ENCODE data around the gene STYXL2. TPM values are rescaled to one million over a fixed set of nuclear protein-coding genes. Genes with fewer than 3 reads are reported as not detected.

The STYXL2 gene
- total and polyA plus RNA-seq, 8 donors = 0.02 to 0.37 (median 0.12) TPM; not detected in 5

DNA sequence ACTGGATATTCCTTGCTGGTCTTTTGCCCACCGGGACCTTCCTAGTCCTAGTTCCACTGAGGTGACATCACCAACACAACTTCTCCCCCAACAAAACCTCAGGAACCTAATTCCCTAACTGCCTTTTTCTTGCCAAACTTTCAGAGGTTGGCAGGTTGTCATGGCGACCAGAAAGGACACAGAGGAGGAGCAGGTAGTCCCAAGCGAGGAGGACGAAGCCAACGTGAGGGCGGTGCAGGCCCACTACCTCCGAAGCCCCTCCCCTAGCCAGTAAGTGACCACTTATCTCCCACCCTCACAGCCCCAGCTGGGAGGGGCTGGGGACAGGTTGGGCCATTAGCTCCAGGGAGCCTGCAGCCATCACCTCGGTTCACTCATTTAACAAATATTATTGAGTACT, 815 bp downstream of the STYXL2 start:
- no peaks in the 10 kb centered on the region for H3K36me3 ChIP-seq
- no peak for DNase-seq
- no peak overlapping the region for H3K4me3 ChIP-seq
- peaks cover 0 to 6% (median 0%) of the 10 kb centered on the region in 4 donors for H3K27me3 ChIP-seq
- ATAC-seq = no peak
- intact Hi-C loops (cut with DNase I) = no loop called here
- TF ChIP-seq, protein P1, sequence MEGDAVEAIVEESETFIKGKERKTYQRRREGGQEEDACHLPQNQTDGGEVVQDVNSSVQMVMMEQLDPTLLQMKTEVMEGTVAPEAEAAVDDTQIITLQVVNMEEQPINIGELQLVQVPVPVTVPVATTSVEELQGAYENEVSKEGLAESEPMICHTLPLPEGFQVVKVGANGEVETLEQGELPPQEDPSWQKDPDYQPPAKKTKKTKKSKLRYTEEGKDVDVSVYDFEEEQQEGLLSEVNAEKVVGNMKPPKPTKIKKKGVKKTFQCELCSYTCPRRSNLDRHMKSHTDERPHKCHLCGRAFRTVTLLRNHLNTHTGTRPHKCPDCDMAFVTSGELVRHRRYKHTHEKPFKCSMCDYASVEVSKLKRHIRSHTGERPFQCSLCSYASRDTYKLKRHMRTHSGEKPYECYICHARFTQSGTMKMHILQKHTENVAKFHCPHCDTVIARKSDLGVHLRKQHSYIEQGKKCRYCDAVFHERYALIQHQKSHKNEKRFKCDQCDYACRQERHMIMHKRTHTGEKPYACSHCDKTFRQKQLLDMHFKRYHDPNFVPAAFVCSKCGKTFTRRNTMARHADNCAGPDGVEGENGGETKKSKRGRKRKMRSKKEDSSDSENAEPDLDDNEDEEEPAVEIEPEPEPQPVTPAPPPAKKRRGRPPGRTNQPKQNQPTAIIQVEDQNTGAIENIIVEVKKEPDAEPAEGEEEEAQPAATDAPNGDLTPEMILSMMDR (IDR thresholded peaks at IDR 0.05) = no peak
- no peak for FAIRE-seq
- H3K9me3 ChIP-seq = no peaks in the 10 kb centered on the region
- WGBS, 2 donors = 72 to 83% methylated on average over 8 of the region's 8 CpGs
- no peaks in the 10 kb centered on the region for H3K4me1 ChIP-seq
- no peak overlapping the region for H3K27ac ChIP-seq

DNA sequence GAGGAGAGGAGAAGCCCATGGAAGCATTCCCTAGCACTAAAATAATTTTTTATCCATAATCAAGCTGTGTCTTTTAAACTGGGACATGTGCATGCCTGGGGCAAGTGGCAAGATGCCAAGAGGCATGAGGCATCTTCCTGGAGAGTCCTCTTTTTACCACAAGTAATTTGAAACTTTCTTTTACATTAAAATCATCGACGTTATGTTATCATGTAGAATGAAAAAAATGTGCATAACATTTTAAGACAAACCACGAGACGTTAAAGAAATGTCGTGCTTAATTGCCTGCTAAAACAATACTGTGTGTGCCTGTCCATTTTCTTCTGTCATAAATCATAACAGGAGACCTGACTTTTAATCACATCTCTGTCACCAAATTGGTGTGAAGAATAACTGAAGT, 1.5 kb downstream of the STYXL2 start:
- 64 to 70% methylated on average over 5 of the region's 5 CpGs for WGBS, 2 donors
- H3K27me3 ChIP-seq = peaks cover 0 to 6% (median 0%) of the 10 kb centered on the region in 4 donors
- no peak overlapping the region for H3K4me3 ChIP-seq
- FAIRE-seq = no peak
- no peaks in the 10 kb centered on the region for H3K4me1 ChIP-seq
- no peak overlapping the region for H3K27ac ChIP-seq
- no peaks in the 10 kb centered on the region for H3K36me3 ChIP-seq
- DNase-seq = no peak
- intact Hi-C loops (cut with DNase I) = no loop called here
- no peaks in the 10 kb centered on the region for H3K9me3 ChIP-seq
- TF ChIP-seq, protein P1 (IDR thresholded peaks at IDR 0.05) = no peak
- ATAC-seq = no peak

DNA sequence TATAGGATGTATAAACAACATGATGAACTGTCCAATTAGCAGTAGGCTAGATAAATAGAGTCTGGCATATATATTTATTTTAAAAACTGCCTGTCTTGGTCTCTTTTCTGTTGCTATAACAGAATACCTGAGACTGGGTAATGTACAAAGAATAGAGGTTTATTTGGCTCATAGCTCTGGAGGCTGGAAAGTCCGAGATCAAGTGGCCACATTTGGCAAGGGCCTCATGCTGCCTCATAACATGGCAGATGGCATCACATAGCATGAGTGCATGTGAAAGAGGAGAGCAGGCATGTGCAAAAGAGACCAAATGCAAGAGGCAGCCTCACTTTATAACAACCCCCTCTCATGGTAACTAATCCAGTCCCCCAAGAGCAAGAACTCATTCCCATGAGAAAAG, 6.0 kb downstream of the STYXL2 start:
- WGBS, 2 donors = 79 to 90% methylated on average over 1 of the region's 1 CpG
- no peak for DNase-seq
- Histone ChIP-seq H3K4me3 (no peak overlapping the region), H3K9me3 (no peaks in the 10 kb centered on the region), H3K27ac (no peak overlapping the region), H3K27me3 (peaks cover 0 to 6% (median 0%) of the 10 kb centered on the region in 4 donors), H3K4me1 (no peaks in the 10 kb centered on the region), H3K36me3 (no peaks in the 10 kb centered on the region)
- FAIRE-seq = no peak
- ATAC-seq = no peak
- intact Hi-C loops (cut with DNase I) = no loop called here
- TF ChIP-seq, protein P1 (IDR thresholded peaks at IDR 0.05) = no peak

DNA sequence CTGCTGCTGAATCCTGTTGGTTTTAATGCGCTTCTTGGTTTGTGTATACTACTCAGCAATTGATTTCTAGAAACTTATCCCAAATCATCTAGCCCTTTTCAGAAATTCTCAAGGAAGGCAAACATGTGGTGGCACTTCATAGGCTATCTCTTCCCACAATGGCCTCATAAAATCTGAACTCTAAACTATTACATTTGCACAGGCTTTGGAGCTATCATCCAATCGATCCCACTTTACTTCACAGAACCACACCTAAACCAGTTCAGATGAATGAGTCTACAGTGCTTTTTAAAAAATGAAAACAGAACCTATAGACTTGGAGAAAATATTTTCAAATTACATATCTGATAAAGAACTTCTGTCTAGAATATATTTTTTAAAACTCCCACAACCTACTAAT, 6.9 kb downstream of the STYXL2 start:
- no peaks in the 10 kb centered on the region for H3K9me3 ChIP-seq

DNA sequence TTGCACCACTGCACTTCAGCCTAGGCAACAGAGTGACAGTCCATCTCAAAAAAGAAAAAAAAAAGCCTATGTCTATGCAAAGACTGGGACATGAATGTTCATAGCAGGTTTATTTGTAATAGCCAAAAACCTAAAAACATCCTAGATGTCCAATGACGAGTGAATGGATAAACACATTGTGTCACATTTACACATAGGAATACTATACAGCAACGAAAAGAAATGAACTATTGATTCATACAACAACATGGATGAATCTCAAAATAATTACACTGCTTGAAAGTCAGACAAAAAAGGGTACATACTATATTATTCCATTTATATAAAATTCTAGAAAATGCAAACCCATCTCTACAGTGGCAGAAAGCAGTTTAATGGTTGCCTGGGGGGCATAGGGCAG, 7.9 kb downstream of the STYXL2 start:
- Histone ChIP-seq H3K27me3 (peaks cover 0 to 6% (median 0%) of the 10 kb centered on the region in 4 donors), H3K9me3 (no peaks in the 10 kb centered on the region), H3K4me3 (no peak overlapping the region), H3K36me3 (no peaks in the 10 kb centered on the region), H3K27ac (no peak overlapping the region), H3K4me1 (no peaks in the 10 kb centered on the region)
- WGBS, 2 donors = 68 to 71% methylated on average over 2 of the region's 2 CpGs
- TF ChIP-seq, protein P1 (IDR thresholded peaks at IDR 0.05) = no peak
- ATAC-seq (no peak), DNase-seq (no peak), FAIRE-seq (no peak)
- intact Hi-C loops (cut with DNase I) = no loop called here

More for the DNA sequence above, 6.9 kb downstream of the STYXL2 start:
- TF ChIP-seq, protein P1 (IDR thresholded peaks at IDR 0.05) = no peak
- H3K27ac ChIP-seq = no peak overlapping the region
- FAIRE-seq (peak; percentile 26), ATAC-seq (no peak), DNase-seq (no peak)
- intact Hi-C loops (cut with DNase I) = no loop called here
- H3K36me3 ChIP-seq = no peaks in the 10 kb centered on the region
- WGBS, 2 donors = 79 to 90% methylated on average over 2 of the region's 2 CpGs
- no peak overlapping the region for H3K4me3 ChIP-seq
- H3K4me1 ChIP-seq = no peaks in the 10 kb centered on the region
- peaks cover 0 to 6% (median 0%) of the 10 kb centered on the region in 4 donors for H3K27me3 ChIP-seq
